Endothelial cell of umbilical vein (primary cell): ENCODE data around the gene KCNN3. TPM values are rescaled to one million over a fixed set of nuclear protein-coding genes. Genes with fewer than 3 reads are reported as not detected.

Experiments
- BruUV-seq: library from RNA; stranded (reverse); fragments of 400-500 nt; replicated peaks from 2 replicates; lab custom pipeline; 2021; lab: Mats Ljungman, UMichigan
- CTCF ChIA-PET: fragments of 300-600, 350-600 bp; sonication (Branson Sonifier 250); formaldehyde crosslinking; loops from one replicate; lab custom pipeline; 2021; ENCODE audit warnings: antibody characterized with exemption, inconsistent platforms; lab: Charles Lee
- POLR2A ChIA-PET: fragments of 300-600, 350-600 bp; sonication (Branson Sonifier 250); formaldehyde crosslinking; loops from one replicate; lab custom pipeline; 2021; ENCODE audit warnings: antibody characterized with exemption, inconsistent platforms; lab: Charles Lee
- DNase-seq: peaks from one replicate; pipeline ENCODE4 v3.0.0-alpha.2; 2011; ENCODE audit warnings: low read depth, low spot score
- FAIRE-seq: peaks from 2 replicates; lab custom pipeline; 2011; peaks lifted over from hg19 to GRCh38; lab: Jason Lieb, UNC
- H2AFZ ChIP-seq: 2 replicates; pipeline ENCODE4 v1.6.0; 2012; ENCODE audit warnings: low read depth, low read length, control low read depth, inconsistent platforms
- H3K27ac ChIP-seq: 2 replicates; pipeline ENCODE4 v1.5.1; 2011; ENCODE audit warnings: low read depth, mild to moderate bottlenecking, control low read depth, low read length, moderate library complexity; ENCODE audit not compliant: insufficient read depth
- H3K27me3 ChIP-seq, 2 experiments: 2 replicates each; pipeline versions ENCODE4 v1.6.0 to v1.6.1; 2011; ENCODE audit warnings: low read length in 2 of 2, mixed read lengths in 1 of 2; ENCODE audit not compliant: control insufficient read depth in 2 of 2, insufficient read depth in 2 of 2
- H3K36me3 ChIP-seq, 2 experiments: 2 replicates in 1 of 2; 3 replicates in 1 of 2; pipeline ENCODE4 v1.5.1; 2011; ENCODE audit warnings: low read length in 2 of 2, mild to moderate bottlenecking in 1 of 2, moderate library complexity in 1 of 2; ENCODE audit not compliant: control insufficient read depth in 2 of 2, insufficient read depth in 2 of 2; ENCODE audit errors: extremely low read depth in 1 of 2
- H3K4me1 ChIP-seq: 3 replicates; pipeline ENCODE4 v1.5.1; 2011; ENCODE audit warnings: mild to moderate bottlenecking, low read length; ENCODE audit not compliant: control insufficient read depth, insufficient read depth; ENCODE audit errors: extremely low read depth
- H3K4me2 ChIP-seq: 2 replicates; pipeline ENCODE4 v1.6.1; 2011; ENCODE audit warnings: low read length, control low read depth, mixed read lengths; ENCODE audit not compliant: insufficient read depth
- H3K4me3 ChIP-seq, 3 experiments: fragments of 200-600 bp in 1 of 3; sonication (generic), shearing (Covaris generic) in 1 of 3; replicated peaks in 1 of 3; 2 replicates each; pipeline ENCODE4 v1.5.1; 2011 to 2016; ENCODE audit warnings: control low read depth in 3 of 3, low read length in 3 of 3, mild to moderate bottlenecking in 2 of 3, inconsistent platforms in 1 of 3, low read depth in 1 of 3, moderate library complexity in 1 of 3; ENCODE audit not compliant: insufficient read depth in 1 of 3
- H3K79me2 ChIP-seq: 2 replicates; pipeline ENCODE4 v1.6.0; 2012; ENCODE audit warnings: low read length, inconsistent platforms; ENCODE audit not compliant: control insufficient read depth, insufficient read depth
- H3K9ac ChIP-seq: replicated peaks from 2 replicates; pipeline ENCODE3; 2011; ENCODE audit warnings: low read length, control low read depth; ENCODE audit not compliant: insufficient read depth; ENCODE audit errors: extremely low read depth
- H3K9me1 ChIP-seq: replicated peaks from 3 replicates; pipeline ENCODE4 v1.6.0; 2011; ENCODE audit warnings: mild to moderate bottlenecking, low read length; ENCODE audit not compliant: control insufficient read depth, insufficient read depth; ENCODE audit errors: extremely low read depth
- H3K9me3 ChIP-seq: replicated peaks from 2 replicates; pipeline ENCODE4 v1.5.1; 2012; ENCODE audit warnings: low read length, inconsistent platforms; ENCODE audit not compliant: control insufficient read depth, insufficient read depth
- H4K20me1 ChIP-seq: replicated peaks from 2 replicates; pipeline ENCODE3; 2011; ENCODE audit warnings: mild to moderate bottlenecking, low read length; ENCODE audit not compliant: control insufficient read depth, insufficient read depth; ENCODE audit errors: extremely low read depth
- EZH2 ChIP-seq: IDR thresholded peaks from 2 replicates; pipeline ENCODE4 v1.6.1; 2012; ENCODE audit warnings: borderline replicate concordance, low read depth, mild to moderate bottlenecking, moderate library complexity, low read length, inconsistent platforms; ENCODE audit not compliant: severe bottlenecking
- FOS ChIP-seq: IDR thresholded peaks from 2 replicates; pipeline ENCODE4 v1.6.1; 2011; ENCODE audit warnings: mild to moderate bottlenecking, low read length, moderate library complexity, borderline replicate concordance; ENCODE audit not compliant: insufficient read depth
- GATA2 ChIP-seq: IDR thresholded peaks from 2 replicates; pipeline ENCODE4 v1.7.0; 2011; ENCODE audit warnings: low read depth, mild to moderate bottlenecking, moderate library complexity, mixed read lengths, low read length; ENCODE audit not compliant: insufficient read length, insufficient read depth
- JUN ChIP-seq: IDR thresholded peaks from 2 replicates; pipeline ENCODE4 v1.6.1; 2011; ENCODE audit warnings: borderline replicate concordance, low read depth; ENCODE audit not compliant: insufficient read length, insufficient read depth
- MYC ChIP-seq: IDR thresholded peaks from one replicate; pipeline ENCODE4 v1.6.1; 2011; ENCODE audit warnings: mild to moderate bottlenecking, low read depth, low read length
- POLR2A ChIP-seq: IDR thresholded peaks from 2 replicates; pipeline ENCODE4 v1.6.1; 2012; ENCODE audit warnings: low read depth, mild to moderate bottlenecking, control low read depth, low read length
- POLR2AphosphoS5 ChIP-seq: IDR thresholded peaks from 2 replicates; pipeline ENCODE4 v1.6.1; 2012; ENCODE audit warnings: low read depth, mild to moderate bottlenecking, control low read depth, low read length, moderate library complexity; ENCODE audit not compliant: insufficient read depth
- dilution Hi-C: fragments of 300-500 bp; cut with MboI; formaldehyde crosslinking; loops from one replicate; pipeline ENCODE4 v1.15.0; 2019; ENCODE audit warnings: low sequenced_read_pairs; ENCODE audit not compliant: extremely low pct_ligation_motif_present
- intact Hi-C: fragments of 100-400 bp; cut with micrococcal nuclease; formaldehyde crosslinking; loops from one replicate; pipeline ENCODE4 v1.10.0; 2022
- polyA plus RNA-seq, 4 experiments: library from polyadenylated mRNA; depleted of rRNA in 3 of 4; stranded (reverse) in 3 of 4; unstranded in 1 of 4; fragments of >200 nt; gene quantifications; 2 replicates each; pipeline versions ENCODE4 v1.2.1 to v1.2.3, GENCODE V29; 2011 to 2012; ENCODE audit warnings: missing spikeins in 1 of 4
- total RNA-seq: library from RNA; stranded (reverse); gene quantifications from 2 replicates; pipeline ENCODE4 v1.2.3, GENCODE V29; 2021
- TF ChIP-seq, protein P1 (sequence below), 2 donors: IDR thresholded peaks; 1 replicate in 1 of 2; 2 replicates in 1 of 2; pipeline ENCODE4 v1.5.1; 2011; ENCODE audit warnings: low read length in 2 of 2, mild to moderate bottlenecking in 2 of 2, moderate library complexity in 2 of 2, control low read depth in 1 of 2, inconsistent platforms in 1 of 2, low read depth in 1 of 2; ENCODE audit not compliant: insufficient read depth in 1 of 2; ENCODE audit errors: extremely low read depth in 1 of 2
- TF ChIP-seq, protein P2 (sequence below): IDR thresholded peaks from 2 replicates; pipeline ENCODE4 v1.6.1; 2011; ENCODE audit not compliant: insufficient read depth, insufficient read length

KCNN3 gene
- total and polyA plus RNA-seq, 2 donors (not counting 3 experiments of a cell fraction or from before 2014, with no cell fraction given) = 0.91 to 1.1 TPM

GRCh38 chr1:154863315-154864174 is 6.5 kb downstream of the KCNN3 start:
- H3K4me3 ChIP-seq = no peak overlapping the region
- no peak overlapping the region for H3K9ac ChIP-seq
- BruUV-seq = no TSS peak
- H3K79me2 ChIP-seq = no peaks in the 10 kb centered on the region
- no peak overlapping the region for H2AFZ ChIP-seq
- H3K9me3 ChIP-seq = no peaks in the 10 kb centered on the region
- FAIRE-seq = no peak
- dilution Hi-C loops = no loop called here
- H3K27me3 ChIP-seq = peaks cover 13 to 25% of the 10 kb centered on the region in 2 experiments
- H3K9me1 ChIP-seq = no peaks in the 10 kb centered on the region
- peaks cover 8% of the 10 kb centered on the region for H3K4me1 ChIP-seq
- no peak for TF ChIP-seq MYC
- TF ChIP-seq, protein P1, sequence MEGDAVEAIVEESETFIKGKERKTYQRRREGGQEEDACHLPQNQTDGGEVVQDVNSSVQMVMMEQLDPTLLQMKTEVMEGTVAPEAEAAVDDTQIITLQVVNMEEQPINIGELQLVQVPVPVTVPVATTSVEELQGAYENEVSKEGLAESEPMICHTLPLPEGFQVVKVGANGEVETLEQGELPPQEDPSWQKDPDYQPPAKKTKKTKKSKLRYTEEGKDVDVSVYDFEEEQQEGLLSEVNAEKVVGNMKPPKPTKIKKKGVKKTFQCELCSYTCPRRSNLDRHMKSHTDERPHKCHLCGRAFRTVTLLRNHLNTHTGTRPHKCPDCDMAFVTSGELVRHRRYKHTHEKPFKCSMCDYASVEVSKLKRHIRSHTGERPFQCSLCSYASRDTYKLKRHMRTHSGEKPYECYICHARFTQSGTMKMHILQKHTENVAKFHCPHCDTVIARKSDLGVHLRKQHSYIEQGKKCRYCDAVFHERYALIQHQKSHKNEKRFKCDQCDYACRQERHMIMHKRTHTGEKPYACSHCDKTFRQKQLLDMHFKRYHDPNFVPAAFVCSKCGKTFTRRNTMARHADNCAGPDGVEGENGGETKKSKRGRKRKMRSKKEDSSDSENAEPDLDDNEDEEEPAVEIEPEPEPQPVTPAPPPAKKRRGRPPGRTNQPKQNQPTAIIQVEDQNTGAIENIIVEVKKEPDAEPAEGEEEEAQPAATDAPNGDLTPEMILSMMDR (IDR thresholded peaks at IDR 0.05; ENCODE audit: extremely low read depth in 1 of 2, insufficient read depth in 1 of 2, low read depth in 1 of 2, low read length in 2 of 2) = peak; percentile 24 to 34
- H3K36me3 ChIP-seq = no peaks in the 10 kb centered on the region
- POLR2A ChIA-PET = no interaction called here
- intact Hi-C loops = no loop called here
- no peak for DNase-seq
- H3K4me2 ChIP-seq = no peak overlapping the region
- no peak overlapping the region for H3K27ac ChIP-seq
- no peaks in the 10 kb centered on the region for H4K20me1 ChIP-seq
- CTCF ChIA-PET = interaction anchor here (1.2 to 1.6 kb wide), 2 partner anchors 15 kb away, joined by 3 to 7 read pairs; no protein-coding TSS in a partner anchor

DNA sequence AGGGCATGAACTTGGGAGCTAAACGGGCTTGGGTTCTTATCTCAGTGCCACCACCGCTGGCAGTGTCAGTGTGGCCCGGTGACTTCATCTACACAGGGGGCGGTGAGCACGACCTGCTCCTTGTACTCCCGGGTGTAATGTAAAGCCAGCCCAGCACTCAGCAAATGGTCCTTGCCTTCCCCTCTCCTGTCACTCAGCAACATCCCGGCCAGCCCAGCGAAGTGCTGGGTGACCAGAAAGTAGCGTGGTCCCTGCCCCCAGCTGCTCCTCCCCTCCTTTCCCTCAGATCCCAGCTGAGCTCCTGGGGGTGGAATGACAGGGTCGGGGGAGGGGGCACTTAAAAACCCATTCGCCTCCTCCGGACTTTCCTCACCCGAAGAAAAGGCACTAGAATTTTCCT is 7.2 kb downstream of the KCNN3 start:
- ChIA-PET POLR2A (no interaction called here), CTCF (interaction anchor here (1.2 to 1.6 kb wide), 4 partner anchors 10 to 44 kb away, joined by 3 to 7 read pairs (median 3); no protein-coding TSS in a partner anchor)
- H3K9ac ChIP-seq = no peak overlapping the region
- no peaks in the 10 kb centered on the region for H4K20me1 ChIP-seq
- no peak for DNase-seq
- H3K4me1 ChIP-seq = peaks cover 2% of the 10 kb centered on the region
- no peaks in the 10 kb centered on the region for H3K9me1 ChIP-seq
- intact Hi-C loops (no loop called here), dilution Hi-C loops (no loop called here)
- H3K79me2 ChIP-seq = no peaks in the 10 kb centered on the region
- H3K4me3 ChIP-seq = no peak overlapping the region
- H3K27me3 ChIP-seq = peaks cover 7 to 20% of the 10 kb centered on the region in 2 experiments
- no TSS peak for BruUV-seq
- no peak for FAIRE-seq
- H2AFZ ChIP-seq = no peak overlapping the region
- H3K27ac ChIP-seq = no peak overlapping the region
- H3K36me3 ChIP-seq = no peaks in the 10 kb centered on the region
- no peak for TF ChIP-seq EZH2
- TF ChIP-seq FOS = no peak
- no peak for TF ChIP-seq MYC
- TF ChIP-seq POLR2AphosphoS5 = no peak
- TF ChIP-seq, protein P1 (IDR thresholded peaks at IDR 0.05; ENCODE audit: extremely low read depth in 1 of 2, insufficient read depth in 1 of 2, low read depth in 1 of 2, low read length in 2 of 2) = no peak
- TF ChIP-seq GATA2 = no peak
- TF ChIP-seq, protein P2, sequence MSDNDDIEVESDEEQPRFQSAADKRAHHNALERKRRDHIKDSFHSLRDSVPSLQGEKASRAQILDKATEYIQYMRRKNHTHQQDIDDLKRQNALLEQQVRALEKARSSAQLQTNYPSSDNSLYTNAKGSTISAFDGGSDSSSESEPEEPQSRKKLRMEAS = no peak
- no peak for TF ChIP-seq JUN
- no peak for TF ChIP-seq POLR2A
- no peaks in the 10 kb centered on the region for H3K9me3 ChIP-seq
- no peak overlapping the region for H3K4me2 ChIP-seq
